DMS 273 (cell line): ENCODE measurements around the gene AVPR2.

Experiments
- DNase-seq: peaks from one replicate; lab custom pipeline; 2025; ENCODE audit not compliant: unreplicated experiment; lab: John Stamatoyannopoulos, UW

AVPR2 gene

DNA sequence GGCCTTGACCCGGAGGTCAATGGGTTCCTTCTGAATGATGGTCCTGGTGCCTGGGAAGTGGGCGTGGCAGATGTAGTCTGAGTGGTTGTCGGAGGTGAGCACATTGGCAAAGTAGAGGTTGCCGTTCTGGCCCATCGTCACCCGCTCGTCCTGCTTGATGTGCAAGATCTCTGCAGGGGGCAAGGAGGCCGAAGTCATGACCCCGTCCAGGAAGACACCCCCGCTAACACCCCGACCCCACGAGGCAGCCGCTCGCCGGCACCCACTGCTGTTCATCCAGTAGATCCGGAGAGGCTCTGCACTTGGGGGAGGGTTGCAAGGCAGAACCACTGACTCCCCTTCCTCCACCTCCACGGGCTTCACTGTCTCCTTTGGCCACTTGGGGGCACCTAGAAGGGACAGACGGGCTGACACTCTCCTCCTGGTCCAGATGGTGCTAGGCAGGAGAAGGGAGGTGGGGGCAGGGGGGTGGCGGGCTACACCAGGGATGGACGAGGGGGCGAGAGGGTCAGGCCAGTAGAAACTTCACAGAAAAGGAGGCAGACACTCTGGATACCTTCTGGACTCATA lies 33.6 kb upstream of the AVPR2 start:
- peak; percentile 54 for DNase-seq

DNA sequence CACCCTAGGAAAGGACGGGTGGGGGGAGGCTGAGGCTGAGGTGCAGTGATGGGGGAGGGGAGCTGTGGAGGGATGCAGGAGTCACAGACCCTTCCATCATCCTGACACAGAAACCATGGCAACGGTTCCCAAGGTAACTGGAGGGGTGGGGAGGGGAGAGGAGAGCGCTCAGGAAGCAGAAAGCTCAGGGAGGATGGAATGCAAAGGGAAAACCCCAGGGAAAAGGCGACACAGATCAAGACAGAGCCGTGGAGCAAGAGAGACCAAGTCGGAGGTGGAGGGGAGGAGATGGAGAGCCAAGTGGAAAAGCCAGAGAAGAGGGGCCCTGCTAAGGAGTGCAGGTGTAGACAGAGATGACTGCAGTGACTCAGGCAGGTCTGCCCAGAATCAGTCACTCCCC lies 33.0 kb upstream of the AVPR2 start:
- peak; percentile 66 for DNase-seq

DNA sequence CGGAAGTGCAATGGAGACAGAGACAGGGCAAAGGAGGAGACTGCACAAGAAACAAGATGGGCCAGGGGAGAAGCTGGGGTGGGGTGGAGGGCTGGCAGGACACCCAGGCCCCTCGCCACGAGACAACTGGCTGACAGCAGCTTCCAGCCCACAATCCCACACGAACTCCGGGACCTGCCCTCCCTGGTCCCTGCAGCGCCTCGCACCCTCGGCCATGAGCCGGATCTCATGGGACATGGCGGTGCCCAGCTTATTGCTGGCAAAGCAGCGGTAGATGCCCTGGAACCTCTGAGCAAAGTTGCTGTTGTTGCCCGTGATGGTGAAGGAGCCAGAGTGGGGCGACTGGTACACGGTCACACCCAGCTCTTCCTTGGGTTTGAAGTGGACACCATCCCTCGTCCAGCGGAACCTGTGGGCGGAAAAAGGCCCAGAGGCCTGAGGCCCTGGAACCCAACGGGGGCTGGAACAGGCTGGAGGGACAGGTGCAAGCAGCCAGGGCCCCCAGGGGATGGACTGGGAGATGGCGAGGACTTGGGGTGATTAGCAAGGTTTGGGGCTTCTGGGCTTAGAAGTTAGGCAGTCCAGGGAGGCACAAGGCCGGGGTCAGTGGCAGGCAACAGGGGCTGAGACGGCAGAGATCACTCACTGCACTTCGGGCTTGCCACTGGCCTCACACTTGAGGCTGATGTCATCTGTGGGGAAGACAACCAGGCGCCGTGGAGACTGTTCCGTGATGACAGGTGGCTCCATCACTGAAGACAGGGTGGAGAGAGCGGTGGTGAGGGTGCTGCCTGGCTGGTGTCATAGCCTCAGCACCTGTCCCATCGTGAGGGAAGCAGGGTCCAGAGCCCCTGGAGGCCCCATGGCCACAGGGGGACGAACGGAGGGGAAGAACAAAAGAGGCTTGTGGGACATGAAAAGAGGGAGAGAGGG lies 32.3 kb upstream of the AVPR2 start:
- DNase-seq = no peak

DNA sequence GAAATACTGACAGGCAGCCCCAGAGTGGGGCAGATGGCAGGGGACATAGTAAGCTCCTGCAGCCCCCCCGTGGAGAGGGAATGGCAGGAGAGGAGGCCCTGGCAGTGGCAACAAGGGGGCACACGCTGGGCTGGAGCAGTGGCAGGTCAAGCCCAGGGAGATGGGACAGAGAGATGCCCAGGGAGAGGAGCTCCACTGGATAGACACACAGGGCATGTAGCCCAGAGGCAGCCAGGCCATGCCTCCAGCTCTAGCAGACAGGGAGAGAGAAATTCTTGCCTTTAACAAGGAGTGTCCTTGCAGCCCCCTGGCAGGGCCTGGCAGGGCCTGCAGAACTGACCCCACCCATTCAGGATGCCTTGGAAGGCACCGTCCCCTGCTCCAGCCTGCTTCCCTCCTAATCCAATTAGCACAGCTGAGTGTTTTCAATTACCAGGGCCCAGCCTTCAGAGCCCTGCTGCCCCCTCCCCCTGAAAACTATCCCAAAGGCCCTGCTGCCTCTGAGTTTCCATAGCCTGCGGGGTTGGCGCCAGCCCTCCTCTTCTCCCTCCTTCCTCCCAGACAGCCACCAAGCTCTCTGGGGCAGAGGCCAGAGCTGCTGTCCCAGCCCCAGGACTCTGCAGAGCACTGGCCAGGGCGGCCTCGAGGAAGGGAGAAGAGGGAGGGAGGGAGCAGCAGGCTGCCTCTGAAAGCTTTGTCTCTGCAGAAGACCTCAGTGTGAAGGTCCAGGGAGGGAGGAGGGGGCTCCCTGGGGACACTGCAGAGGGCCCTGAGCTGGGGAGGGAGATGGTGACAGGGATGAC lies 31.0 kb upstream of the AVPR2 start:
- peak; percentile 69 for DNase-seq

DNA sequence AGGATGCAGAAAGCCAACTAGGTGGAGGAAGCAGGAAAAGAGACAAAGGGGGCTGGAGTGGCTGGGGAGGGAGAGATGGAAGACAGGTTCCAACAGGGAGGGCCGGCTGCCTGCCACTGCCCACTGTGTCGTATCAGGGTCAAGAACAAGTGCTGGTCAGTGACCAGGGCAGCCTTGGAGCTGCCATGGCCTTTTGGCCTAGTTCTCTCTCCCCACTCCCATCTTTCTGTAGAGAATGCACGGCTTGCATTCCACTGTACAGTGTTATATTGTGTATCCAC lies 30.4 kb upstream of the AVPR2 start:
- no peak for DNase-seq

DNA sequence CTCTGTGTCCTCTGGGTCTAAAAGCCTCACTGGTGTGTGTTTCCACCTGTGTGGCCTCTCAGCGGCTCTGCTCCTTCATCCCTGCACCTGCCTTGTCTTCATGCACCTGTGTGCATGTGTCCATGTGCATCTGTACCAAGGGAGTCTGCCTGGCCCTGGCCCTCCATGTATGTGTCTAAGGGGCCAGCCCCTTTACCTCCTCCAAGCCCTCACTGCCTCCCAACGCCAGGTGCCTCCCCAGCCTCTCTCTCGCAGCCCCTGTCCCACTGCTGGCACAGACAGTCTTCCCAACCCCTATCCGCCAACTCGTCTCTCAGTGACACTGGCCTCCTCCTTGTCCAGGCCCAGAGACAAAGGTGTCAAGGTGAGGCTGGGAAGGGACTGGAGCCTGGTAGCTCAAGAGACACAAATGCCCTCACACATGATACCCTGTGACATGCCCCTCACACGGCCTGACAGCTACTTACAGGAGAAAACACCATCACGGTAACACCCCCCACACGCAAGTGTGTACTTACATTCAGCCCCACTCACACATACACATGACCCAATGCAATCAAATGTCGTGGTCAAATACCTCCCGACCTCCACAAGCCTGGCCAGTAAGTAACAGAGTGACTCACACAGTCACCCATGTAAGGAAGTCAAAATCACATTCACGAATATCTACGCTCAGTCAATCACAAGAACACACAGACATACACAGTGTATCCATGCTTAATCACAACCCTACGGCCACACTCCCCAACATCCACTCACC lies 29.9 kb upstream of the AVPR2 start:
- DNase-seq = no peak

DNA sequence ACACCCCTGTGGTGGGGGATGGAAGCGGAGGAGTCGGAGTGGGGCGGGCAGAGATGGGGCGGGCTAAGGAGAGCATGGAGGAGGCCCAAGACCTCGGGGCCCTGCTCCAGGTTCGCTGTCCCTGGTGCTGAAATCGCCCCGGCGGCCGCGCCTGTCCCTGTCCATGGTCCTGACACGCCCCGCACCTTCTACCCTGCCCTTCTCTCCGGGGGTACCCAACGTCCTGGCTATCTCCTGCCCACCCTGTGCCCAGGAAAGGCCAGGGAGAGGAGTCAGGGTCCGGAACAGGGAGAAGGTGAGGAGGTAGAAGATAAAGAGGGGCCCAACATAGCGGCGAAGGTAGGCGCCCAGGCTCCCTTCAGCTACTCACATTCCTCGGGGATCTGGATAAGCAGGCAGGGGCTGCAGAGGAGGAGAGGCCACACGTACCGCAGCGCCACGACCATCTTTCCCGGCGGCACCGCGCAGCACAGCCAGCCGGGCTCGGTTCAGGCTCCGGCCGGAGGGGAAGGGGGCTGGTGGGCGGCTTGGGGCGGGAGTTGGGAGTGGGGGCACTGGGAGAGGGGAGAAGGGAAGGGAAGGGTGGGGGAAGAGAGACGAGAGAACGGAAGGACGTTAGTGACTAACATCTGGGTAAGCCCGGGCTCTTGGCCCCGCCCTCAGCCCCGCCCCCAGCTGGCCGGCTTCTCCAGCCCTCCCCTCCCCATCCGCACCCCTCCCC lies 28.9 kb upstream of the AVPR2 start:
- peak; percentile 68 for DNase-seq

DNA sequence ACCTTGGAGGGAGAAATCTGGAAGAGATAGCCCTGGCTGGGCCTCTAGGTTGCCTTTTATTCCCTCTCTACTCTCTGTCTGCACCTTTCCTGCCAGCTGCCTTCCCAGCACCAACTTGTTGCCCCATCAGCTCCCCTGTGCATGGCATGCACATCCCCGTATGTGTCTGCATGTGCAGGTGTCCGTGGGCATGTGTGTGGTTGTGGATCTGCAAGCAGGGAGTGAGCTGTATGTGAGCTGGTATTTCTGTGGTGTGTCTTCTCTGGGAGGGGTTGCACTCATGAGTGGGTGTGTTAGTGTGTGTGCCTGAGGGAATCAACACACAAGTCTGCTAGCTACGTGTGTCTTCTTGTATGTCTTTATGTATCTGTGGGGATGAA lies 28.4 kb upstream of the AVPR2 start:
- no peak for DNase-seq

DNA sequence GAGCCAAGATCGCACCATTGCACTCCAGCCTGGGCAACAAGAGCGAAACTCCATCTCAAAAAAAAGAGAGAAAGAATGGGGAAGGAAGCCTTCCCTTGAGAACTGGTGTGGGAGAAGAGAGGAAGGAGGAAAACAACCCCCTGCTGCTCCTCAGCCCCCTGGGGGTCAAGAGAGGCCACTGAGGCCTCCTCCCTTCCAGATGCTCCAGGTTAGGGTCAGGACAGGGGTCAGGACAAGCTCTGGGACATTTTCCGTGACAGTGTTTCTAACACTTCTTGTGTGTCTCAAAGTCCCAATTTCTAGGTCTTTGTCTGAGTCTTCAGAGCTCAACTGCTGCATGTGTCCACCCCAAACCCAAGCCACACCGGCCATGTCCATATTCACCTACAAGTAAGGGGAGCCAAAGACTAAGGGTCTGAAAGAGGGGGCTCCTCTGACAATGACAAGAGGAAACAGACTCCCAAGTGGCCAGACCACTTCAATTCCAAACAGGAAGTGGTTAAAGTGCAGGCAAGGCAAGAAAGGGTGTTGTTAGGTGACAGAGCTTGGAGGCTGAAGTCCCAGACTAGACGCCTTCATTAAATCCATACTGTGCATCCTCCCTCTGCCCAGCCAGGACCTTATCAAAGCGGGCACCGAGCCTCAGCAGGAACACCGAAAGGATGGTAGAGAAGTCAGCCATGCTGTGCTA lies 26.8 kb upstream of the AVPR2 start:
- no peak for DNase-seq

DNA sequence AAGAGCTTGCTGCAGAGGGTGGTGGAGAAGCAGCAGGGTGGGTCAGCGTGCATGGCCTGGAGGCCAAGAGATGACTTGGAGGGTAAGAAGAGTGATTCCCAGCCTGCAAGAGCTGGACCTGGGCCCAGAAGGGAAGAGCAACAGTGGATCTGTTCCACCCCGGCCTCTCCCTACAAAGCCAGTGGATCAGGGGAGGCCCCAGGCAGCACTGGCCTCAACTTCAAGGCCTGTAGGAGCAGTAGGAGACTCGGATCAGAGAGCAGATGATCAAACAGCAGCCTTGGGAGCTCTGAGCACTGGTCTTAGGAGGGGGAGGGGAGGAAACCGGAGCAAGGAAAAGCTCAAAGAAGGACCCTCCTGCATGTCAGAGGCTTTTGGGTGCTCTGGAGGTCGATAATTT lies 26.1 kb upstream of the AVPR2 start:
- no peak for DNase-seq

DNA sequence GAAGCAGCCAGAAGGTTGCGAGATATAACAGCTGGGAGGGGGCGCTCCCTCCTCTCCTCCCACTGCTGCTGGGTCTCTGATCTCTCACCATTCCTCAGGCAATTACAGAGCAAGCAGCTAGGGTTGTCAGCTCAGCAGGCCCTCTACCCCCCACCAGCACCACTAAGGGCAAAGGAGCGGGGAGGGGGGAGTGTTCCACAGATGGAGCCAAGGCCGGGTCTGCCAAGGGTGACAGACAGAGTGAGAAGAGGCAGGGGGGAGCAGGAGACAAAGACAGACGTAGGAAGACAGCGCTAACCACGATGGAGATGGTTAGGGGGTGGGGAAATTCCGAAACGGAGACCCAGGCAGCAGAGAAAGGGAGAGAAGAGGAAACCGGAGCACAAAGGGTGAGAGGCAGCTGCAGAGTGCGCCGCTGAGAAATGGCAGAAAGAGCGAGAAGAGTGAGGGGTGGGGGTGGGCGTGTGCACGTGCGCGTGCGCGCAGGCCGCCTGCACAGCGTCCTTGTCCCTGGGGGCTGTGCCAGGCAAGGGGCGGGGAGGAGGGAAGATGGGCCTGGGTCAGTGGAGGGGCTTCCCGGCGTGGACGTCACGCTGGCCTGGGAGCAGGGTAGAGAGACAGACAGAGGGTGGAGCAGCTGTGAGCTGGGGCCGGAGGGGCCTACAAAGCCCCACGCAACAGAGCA lies 25.4 kb upstream of the AVPR2 start:
- peak; percentile 94 for DNase-seq

DNA sequence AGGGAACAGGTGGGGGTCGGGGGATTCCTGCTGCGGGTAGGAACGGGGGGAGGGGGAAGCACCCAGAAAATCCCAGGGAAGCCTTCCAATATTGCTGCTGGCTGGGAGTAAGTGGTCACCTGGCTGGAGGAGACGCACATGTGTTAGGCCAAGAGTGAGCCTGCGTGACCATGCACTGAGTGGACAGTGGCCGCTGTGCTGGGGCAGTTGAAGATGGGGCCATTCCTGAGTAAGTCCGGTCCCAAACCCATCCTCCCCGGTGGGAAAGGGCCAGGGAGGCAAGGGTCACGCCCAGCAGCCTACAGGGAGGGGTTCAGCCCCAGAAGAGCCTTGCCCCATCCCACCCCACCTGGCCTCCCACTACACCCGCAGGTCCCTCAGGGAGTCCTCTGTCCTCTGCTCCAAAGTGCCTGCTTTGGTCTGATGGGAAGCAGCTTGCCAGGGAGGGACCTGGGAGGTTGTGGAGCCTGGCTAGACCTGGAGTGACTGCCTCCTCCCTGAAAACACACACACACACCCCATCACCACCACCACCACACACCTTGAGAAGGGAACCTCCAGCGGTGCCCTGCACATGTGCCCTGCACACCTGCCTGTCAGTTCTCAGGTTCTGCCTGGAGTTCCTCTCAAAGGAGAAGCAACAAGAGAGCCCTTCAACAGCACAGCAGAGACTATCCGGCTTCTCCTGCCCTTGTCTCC lies 24.6 kb upstream of the AVPR2 start:
- peak; percentile 51 for DNase-seq

DNA sequence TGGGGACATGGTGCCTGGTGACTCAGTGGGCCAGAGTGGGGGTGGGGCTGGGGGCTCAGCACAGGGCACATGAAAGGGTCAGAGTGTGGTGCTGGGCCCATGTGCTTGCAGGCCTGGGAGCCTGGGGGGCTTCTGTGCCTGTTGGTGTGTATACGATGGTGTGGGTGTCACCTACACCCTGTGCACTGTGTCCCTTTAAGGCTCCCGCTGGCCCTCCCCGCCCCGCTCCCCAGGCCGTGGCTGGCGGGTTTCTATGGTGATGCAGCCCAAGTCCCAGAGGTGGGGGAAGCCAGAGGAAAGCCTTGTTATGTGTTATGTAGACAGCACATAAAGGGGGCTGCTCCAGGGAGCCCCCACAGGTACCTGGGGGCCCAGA lies 24.0 kb upstream of the AVPR2 start:
- DNase-seq = peak; percentile 65

DNA sequence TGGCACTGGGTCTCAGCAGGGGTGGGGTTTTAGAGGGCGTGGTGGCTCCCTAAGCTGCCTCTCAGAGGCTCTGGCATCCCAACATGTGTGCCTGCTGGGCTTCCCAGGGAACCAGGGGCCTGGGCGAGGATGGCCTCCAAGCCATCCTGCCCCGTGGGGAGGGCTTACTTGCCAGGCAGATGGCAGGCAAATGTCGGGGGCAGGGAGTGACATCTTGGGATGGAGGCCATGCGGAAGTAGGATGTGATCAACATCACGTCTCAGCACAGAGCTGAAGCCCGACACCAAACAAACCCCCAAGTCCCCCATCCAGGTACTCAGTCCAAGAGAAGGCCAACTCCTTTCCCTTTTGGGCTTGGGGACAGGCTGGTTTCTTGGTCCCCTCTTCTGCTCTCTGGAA lies 23.2 kb upstream of the AVPR2 start:
- peak; percentile 63 for DNase-seq

DNA sequence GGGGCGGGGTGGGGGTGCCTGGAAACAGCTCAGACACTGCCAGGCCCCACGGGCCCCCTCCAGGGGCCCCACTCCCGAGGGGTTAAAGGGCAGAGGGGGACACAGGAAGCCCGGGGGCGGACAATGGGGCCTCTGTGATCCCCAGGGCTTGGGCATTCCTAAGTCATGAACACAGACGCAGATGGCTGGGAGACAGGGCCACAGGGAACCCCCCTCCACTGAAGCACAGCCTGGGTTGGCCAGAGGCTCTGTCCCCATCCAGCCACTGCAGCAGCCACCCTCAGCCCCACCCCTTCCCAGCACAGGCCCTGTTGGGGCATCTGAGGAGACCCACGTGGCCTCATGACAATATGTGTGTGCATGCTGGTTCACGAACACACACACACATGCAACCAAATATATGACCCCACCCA lies 22.4 kb upstream of the AVPR2 start:
- peak; percentile 60 for DNase-seq

DNA sequence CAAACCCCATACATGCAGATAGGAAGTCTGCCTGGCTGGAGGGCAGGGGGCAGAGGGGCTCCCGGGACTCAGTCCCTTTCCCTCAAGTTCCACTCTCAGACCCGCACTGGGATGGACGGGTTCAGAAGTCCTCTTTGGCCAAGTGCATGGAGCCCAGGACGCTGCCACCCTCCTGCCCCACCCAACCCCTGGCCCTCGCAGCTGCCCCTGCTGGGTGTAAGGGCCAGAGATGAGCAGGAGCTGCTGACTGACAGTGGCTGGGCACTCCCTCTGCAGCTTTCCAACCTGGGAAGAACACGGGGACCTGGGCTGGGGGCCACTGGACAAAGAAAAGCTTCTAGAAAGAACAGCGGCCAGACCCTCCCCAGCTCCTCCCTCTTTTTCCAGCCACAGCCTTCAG lies 21.9 kb upstream of the AVPR2 start:
- DNase-seq = no peak

DNA sequence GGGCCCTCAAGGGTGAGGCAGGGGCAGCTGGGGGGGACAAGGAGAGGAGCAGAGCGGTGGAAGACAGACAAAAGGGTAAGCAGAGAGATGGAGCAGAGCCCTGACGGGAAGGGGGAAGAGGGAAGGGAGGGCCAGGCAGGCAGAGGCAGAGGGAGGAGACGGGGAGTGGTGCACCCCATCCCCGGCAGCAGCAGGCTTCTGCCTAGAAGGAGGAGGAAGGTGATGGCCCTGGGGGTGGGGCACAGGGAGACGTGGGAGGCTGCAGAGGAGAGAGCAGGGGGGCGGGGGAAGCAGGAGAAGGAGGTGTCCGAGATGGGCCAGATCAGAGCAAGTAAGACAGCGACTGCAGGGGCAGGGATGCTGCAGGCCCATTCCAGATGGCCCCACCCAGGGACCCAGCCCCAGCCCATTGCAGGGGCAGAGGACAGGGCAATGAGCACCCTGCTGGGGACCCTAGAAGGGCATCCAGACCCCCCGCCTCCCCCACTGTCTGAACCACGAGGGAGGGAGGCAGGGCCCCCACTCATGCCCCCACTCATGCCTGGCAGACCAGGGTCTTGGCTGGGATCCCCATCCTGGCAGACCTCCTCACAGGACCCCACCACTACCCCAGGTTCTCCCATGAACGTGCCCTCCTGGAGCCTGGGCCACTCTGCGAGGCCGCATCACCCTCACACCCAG lies 21.2 kb upstream of the AVPR2 start:
- peak; percentile 55 for DNase-seq

DNA sequence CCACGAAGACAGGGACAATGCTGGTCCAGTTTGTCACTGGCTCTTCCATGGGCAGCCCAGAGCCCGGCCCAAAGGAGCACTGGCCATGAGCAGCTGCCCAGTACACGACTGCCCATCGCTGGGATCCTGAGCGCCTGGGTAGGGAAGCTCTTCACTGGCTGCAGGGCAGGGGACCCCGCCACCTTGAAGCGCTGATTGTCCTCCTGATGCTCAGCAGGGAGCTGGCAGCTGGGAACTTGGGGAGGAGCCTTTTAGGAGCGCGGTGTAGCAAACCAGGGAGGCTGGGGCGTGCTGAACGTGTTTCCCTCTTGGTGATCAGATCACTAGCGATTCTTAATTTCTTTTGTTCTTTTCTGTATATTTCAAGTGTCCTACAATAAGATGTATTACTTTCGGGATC lies 20.3 kb upstream of the AVPR2 start:
- DNase-seq = peak; percentile 78
